GM19351 (cell line): ENCODE results near the gene NDNF.
A peak's percentile ranks its signal among the peaks of the same experiment; 100 is the strongest.

Experiments
- ATAC-seq: cut with Tn5 transposase; IDR thresholded peaks from one replicate; pipeline ENCODE4 v1.9.1; 2021; ENCODE audit warnings: mild to moderate bottlenecking, moderate library complexity; ENCODE audit not compliant: unreplicated experiment

NDNF gene

GRCh38 chr4:121071640-121072223, 603 bp downstream of the NDNF start:
- ATAC-seq: peak; percentile 1

GRCh38 chr4:121070696-121071639, 1.4 kb downstream of the NDNF start:
- no peak for ATAC-seq

DNA sequence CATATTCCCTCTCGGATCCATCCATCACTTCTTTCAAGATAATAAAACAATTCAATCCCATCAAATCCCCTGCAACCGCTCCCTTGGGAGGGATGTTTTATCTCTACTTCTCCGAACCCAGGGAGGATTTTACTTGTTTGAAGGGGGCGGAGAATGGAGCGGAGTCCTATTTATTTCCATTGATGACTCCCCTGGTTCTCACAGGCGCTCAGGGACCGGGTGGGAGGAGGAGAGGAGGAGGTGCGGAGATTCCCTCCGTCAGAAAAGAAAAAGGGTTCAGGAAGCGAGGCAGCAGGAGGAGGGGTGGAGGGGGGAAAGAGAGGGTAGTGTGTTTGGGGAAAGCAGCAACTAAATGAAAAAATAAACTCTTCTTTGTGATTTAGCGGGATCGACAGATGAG, 2.1 kb downstream of the NDNF start:
- ATAC-seq: no peak

- no peak for ATAC-seq
These were observed 2.9 kb downstream of the NDNF start for GRCh38 chr4:121069430-121069829.

GRCh38 chr4:121064482-121064881, 7.9 kb downstream of the NDNF start:
- ATAC-seq: no peak

- no peak for ATAC-seq
These were observed 9.8 kb downstream of the NDNF start for GRCh38 chr4:121062521-121062920.

GRCh38 chr4:121061861-121062260, 10.5 kb downstream of the NDNF start:
- ATAC-seq: no peak

- no peak for ATAC-seq
These were observed 11.1 kb downstream of the NDNF start for GRCh38 chr4:121061215-121061614.

GRCh38 chr4:121057466-121057922, 14.8 kb downstream of the NDNF start:
- no peak for ATAC-seq

DNA sequence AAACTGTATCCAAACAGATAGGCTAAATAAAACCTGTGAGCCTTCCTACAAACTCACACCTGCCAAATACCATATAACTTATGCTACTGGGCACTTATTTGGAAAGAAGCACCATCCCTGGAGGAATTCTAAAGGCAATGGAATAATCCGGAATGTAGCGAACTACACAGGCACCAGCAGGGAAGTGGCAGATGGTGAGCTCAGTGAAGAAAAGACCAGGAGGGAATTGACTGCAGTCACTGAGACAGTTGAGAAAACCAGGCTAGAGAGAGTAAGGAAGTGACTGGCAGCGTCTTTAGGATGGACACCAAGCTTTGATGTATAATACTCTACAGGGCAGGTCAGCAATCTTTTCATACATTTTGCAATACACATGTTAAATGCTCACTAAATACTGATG, 16.3 kb downstream of the NDNF start:
- ATAC-seq: no peak

DNA sequence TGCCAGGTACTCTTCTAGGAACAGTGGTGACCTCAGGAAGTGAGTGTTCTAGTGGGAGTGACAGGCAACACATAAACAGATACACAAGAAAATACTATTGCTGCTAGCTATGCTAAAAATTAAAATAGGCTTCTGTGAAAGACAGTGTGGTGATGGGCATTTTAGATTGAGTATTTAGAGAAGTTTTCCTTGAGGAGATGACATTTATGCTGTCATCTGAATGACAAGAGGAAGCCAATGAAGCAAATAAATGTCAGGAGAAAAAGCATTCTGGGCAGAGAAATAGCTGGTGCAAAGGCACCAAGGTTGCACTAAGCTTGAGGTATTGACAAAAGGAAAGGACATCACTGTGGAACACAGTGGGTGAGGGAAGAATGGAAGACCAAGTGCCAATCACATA, 18.0 kb downstream of the NDNF start:
- ATAC-seq: no peak

DNA sequence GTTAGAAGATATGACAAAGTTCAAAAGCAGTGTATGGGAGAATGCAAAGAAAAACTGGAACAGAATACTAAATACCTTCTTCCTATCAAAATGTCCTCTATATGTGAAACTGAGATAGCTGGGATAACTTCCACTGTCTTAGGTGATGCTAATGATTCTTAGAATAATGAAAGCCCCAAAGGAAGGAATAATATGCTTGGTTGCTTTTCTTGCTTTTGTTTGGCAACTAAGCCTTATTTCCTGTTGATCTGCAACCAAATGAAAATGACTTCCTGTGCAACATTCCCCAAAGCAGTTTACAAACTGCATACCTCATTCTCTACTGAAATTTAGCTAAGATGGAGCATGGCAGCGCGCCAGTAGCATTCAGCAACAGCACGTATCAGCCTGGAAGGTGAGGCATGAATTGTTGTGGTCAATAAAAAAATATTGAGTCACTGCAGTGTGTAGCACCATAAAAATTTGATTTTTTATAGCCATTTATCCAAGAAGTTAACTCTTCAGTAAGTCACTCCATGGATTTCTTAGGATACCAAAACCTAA, 18.7 kb downstream of the NDNF start:
- ATAC-seq: no peak

DNA sequence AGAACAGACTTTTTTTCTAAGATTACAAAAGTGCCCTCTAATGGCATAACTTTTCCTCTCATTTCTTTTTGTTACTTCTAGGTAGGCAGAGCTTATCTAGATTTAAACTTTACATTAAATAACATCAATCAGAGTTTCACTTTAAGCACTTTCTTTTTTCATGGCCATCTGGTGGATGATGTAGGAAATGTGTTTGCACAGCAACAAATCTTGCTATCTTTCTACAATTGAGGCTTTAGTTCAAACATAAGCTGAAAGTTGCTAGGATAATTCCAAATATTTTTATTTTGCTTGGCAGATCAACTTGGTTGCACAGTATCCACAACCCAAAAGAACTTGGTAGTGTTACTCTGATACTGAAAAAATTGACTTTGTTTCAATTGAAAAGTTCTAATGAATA, 22.0 kb downstream of the NDNF start:
- ATAC-seq: peak; percentile 47

GRCh38 chr4:121049072-121049599, 23.2 kb downstream of the NDNF start:
- ATAC-seq: no peak

DNA sequence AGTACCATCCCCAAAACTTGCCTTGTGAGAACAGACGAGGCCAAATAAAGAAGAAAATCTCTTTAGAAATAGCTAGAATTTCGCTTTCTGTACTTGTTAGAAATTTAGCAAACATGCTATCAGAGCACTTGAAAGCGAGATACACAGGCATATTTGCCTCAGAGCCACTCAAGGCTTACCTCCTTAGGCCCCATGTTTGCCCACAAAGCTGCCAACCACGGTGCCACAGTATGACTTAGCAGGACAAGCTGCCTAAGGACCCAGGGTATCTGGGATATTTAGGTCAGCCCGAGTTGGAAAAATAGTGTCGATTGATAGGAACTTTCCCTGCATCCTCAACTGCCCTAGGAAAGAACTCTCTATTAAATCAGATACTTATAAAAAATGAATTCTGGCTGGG, 24.2 kb downstream of the NDNF start:
- ATAC-seq: no peak

- peak; percentile 99 for ATAC-seq
These were observed 30.8 kb downstream of the NDNF start for GRCh38 chr4:121041307-121042090.

- ATAC-seq: no peak
These were observed 38.3 kb downstream of the NDNF start for GRCh38 chr4:121034017-121034416.

DNA sequence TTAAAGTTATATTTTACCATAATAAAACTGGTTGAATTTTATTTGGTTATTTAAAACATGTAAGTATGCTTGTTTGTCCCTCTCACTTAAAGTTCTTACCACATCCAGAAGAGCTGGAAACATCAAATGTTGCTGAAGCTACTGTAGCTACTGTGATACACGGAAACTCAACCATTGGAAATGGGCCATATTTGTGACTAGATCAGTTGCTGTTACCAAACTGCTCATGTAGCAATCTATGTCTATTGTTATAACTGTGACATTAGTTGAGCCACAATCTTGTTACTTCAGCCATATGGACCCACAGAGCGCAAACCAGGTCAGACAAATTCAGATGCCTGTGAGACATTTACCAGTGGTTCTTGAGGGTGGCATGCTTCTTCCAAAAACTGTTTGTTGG, 41.6 kb downstream of the NDNF start:
- no peak for ATAC-seq

DNA sequence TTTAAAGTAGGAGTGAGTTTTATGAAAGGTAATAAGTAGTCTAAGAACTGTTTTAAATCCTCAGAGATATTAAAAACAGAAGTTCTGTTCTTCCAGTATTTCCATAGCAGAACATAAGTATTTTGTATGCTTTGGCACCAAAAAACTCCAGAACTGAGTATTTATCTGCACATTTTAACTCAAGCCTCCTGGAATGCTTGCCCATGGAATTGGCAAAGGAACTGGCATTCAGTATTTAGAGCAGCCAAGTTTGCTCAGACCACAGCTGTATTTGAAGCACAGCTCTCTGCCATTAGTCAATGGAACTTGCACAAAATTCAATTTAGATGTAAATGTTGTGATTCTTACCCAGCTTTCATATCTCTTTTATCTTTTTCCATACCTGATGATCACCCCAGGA, 42.2 kb downstream of the NDNF start:
- no peak for ATAC-seq

DNA sequence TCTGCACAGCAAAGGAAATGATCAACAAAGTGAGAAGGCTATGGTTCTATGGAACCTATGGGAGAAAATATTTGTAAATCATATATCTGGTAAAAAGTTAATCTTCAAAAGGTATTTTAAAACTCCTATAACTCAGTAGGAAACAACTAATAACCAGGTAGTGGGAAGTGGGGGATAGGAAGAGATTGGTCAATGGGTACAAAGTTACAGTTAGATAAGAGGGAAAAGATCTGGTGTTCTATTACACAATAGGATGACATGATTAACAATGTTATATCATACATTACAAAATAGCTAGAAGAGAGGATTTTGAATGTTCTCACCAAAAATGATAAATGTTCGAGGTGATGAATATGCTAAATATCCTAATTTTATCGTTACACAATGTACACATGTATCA, 46.3 kb downstream of the NDNF start:
- no peak for ATAC-seq

DNA sequence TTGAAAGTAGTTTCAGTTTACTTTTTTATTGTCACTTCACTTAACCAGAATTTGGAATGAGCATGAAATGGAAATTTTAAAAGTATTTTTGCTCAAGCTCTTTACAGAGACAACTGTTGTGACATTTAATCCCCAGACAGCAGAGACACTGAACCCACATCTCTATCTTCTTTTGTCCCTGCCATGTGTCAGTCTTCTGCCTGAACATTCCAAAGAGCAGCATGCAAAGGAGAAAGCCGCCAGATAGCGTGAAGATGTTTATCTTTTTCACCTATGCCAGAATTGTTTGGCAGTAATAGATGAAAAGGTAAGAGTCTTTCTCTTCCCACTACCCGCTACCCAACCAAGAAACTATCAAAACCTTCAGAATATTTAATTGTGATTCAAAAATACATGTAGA, 46.8 kb downstream of the NDNF start:
- no peak for ATAC-seq
